ENCODE data around the gene GHRH. TPM values are rescaled to one million over a fixed set of nuclear protein-coding genes. Genes with fewer than 3 reads are reported as not detected.

The GHRH gene
- total RNA-seq, 1 donor from 2014 or later, result not detected

- no peak overlapping the region for H3K27ac Mint-ChIP-seq
- peaks cover 4% of the 10 kb centered on the region for H3K27me3 Mint-ChIP-seq (ENCODE audit: insufficient read depth)
- no peaks in the 10 kb centered on the region for H3K4me1 Mint-ChIP-seq (ENCODE audit: low read depth)
- H3K9me3 Mint-ChIP-seq, result no peaks in the 10 kb centered on the region
- DNase-seq (ENCODE audit: low spot score), result no peak
- H3K36me3 Mint-ChIP-seq (ENCODE audit: low read depth), result peaks cover 2% of the 10 kb centered on the region
- H3K4me3 Mint-ChIP-seq, result no peak overlapping the region
- intact Hi-C loops (cut with micrococcal nuclease), result no loop called here
Observed at GRCh38 chr20:37251825-37252477, 9.7 kb downstream of the GHRH start.

GRCh38 chr20:37249304-37249703, 12.3 kb downstream of the GHRH start:
- Mint-ChIP-seq H3K4me3 (no peak overlapping the region), H3K4me1 (ENCODE audit: low read depth) (no peaks in the 10 kb centered on the region), H3K9me3 (no peaks in the 10 kb centered on the region), H3K27me3 (ENCODE audit: insufficient read depth) (no peaks in the 10 kb centered on the region), H3K27ac (no peak overlapping the region), H3K36me3 (ENCODE audit: low read depth) (peaks cover 2% of the 10 kb centered on the region)
- no peak for DNase-seq (ENCODE audit: low spot score)
- intact Hi-C loops (cut with micrococcal nuclease), result no loop called here

- Mint-ChIP-seq H3K4me1 (ENCODE audit: low read depth) (no peaks in the 10 kb centered on the region), H3K9me3 (no peaks in the 10 kb centered on the region), H3K27me3 (ENCODE audit: insufficient read depth) (no peaks in the 10 kb centered on the region), H3K27ac (no peak overlapping the region), H3K36me3 (ENCODE audit: low read depth) (peaks cover 9% of the 10 kb centered on the region), H3K4me3 (no peak overlapping the region)
- intact Hi-C loops (cut with micrococcal nuclease), result no loop called here
- DNase-seq (ENCODE audit: low spot score), result no peak
Observed at GRCh38 chr20:37247547-37247946, 14.1 kb downstream of the GHRH start.

- Mint-ChIP-seq H3K36me3 (ENCODE audit: low read depth) (peaks cover 15% of the 10 kb centered on the region), H3K4me3 (no peak overlapping the region), H3K4me1 (ENCODE audit: low read depth) (no peaks in the 10 kb centered on the region), H3K9me3 (no peaks in the 10 kb centered on the region), H3K27ac (no peak overlapping the region), H3K27me3 (ENCODE audit: insufficient read depth) (no peaks in the 10 kb centered on the region)
- DNase-seq (ENCODE audit: low spot score), result no peak
- intact Hi-C loops (cut with micrococcal nuclease), result no loop called here
Observed at GRCh38 chr20:37246736-37247135, 14.9 kb downstream of the GHRH start.

GRCh38 chr20:37245216-37246150, 16.1 kb downstream of the GHRH start:
- Mint-ChIP-seq H3K9me3 (no peaks in the 10 kb centered on the region), H3K36me3 (ENCODE audit: low read depth) (peaks cover 22% of the 10 kb centered on the region), H3K27ac (no peak overlapping the region), H3K27me3 (ENCODE audit: insufficient read depth) (no peaks in the 10 kb centered on the region), H3K4me1 (ENCODE audit: low read depth) (no peaks in the 10 kb centered on the region), H3K4me3 (no peak overlapping the region)
- no peak for DNase-seq (ENCODE audit: low spot score)
- intact Hi-C loops (cut with micrococcal nuclease), result no loop called here

- H3K4me3 Mint-ChIP-seq, result no peak overlapping the region
Observed at GRCh38 chr20:37244572-37244957, 17.0 kb downstream of the GHRH start.

GRCh38 chr20:37243937-37244571, 17.6 kb downstream of the GHRH start:
- DNase-seq (ENCODE audit: low spot score), result no peak
- Mint-ChIP-seq H3K36me3 (ENCODE audit: low read depth) (peaks cover 33% of the 10 kb centered on the region), H3K4me1 (ENCODE audit: low read depth) (no peaks in the 10 kb centered on the region), H3K27ac (no peak overlapping the region), H3K27me3 (ENCODE audit: insufficient read depth) (no peaks in the 10 kb centered on the region), H3K9me3 (no peaks in the 10 kb centered on the region), H3K4me3 (no peak overlapping the region)
- intact Hi-C loops (cut with micrococcal nuclease), result no loop called here

More at GRCh38 chr20:37244572-37244957, 17.0 kb downstream of the GHRH start:
- Mint-ChIP-seq H3K36me3 (ENCODE audit: low read depth) (peaks cover 29% of the 10 kb centered on the region), H3K27ac (no peak overlapping the region), H3K9me3 (no peaks in the 10 kb centered on the region), H3K27me3 (ENCODE audit: insufficient read depth) (no peaks in the 10 kb centered on the region), H3K4me1 (ENCODE audit: low read depth) (no peaks in the 10 kb centered on the region)
- DNase-seq (ENCODE audit: low spot score), result no peak
- intact Hi-C loops (cut with micrococcal nuclease), result no loop called here

- Mint-ChIP-seq H3K4me3 (no peak overlapping the region), H3K4me1 (ENCODE audit: low read depth) (no peaks in the 10 kb centered on the region), H3K9me3 (no peaks in the 10 kb centered on the region), H3K36me3 (ENCODE audit: low read depth) (peaks cover 41% of the 10 kb centered on the region), H3K27ac (no peak overlapping the region), H3K27me3 (ENCODE audit: insufficient read depth) (no peaks in the 10 kb centered on the region)
- intact Hi-C loops (cut with micrococcal nuclease), result no loop called here
- no peak for DNase-seq (ENCODE audit: low spot score)
Observed at GRCh38 chr20:37243076-37243936, 18.3 kb downstream of the GHRH start.

- Mint-ChIP-seq H3K36me3 (ENCODE audit: low read depth) (peaks cover 44% of the 10 kb centered on the region), H3K27ac (no peak overlapping the region), H3K4me1 (ENCODE audit: low read depth) (no peaks in the 10 kb centered on the region), H3K4me3 (no peak overlapping the region), H3K27me3 (ENCODE audit: insufficient read depth) (no peaks in the 10 kb centered on the region), H3K9me3 (no peaks in the 10 kb centered on the region)
- DNase-seq (ENCODE audit: low spot score), result no peak
- intact Hi-C loops (cut with micrococcal nuclease), result no loop called here
Observed at GRCh38 chr20:37242503-37242902, 19.1 kb downstream of the GHRH start.

- no peak for DNase-seq (ENCODE audit: low spot score)
- H3K36me3 Mint-ChIP-seq (ENCODE audit: low read depth), result peaks cover 54% of the 10 kb centered on the region
- H3K27me3 Mint-ChIP-seq (ENCODE audit: insufficient read depth), result no peaks in the 10 kb centered on the region
- no peak overlapping the region for H3K27ac Mint-ChIP-seq
- intact Hi-C loops (cut with micrococcal nuclease), result no loop called here
- no peaks in the 10 kb centered on the region for H3K4me1 Mint-ChIP-seq (ENCODE audit: low read depth)
- H3K4me3 Mint-ChIP-seq, result no peak overlapping the region
- H3K9me3 Mint-ChIP-seq, result no peaks in the 10 kb centered on the region
Observed at GRCh38 chr20:37240337-37241067, 21.1 kb downstream of the GHRH start.

- Mint-ChIP-seq H3K27me3 (ENCODE audit: insufficient read depth) (no peaks in the 10 kb centered on the region), H3K4me1 (ENCODE audit: low read depth) (no peaks in the 10 kb centered on the region), H3K9me3 (no peaks in the 10 kb centered on the region), H3K36me3 (ENCODE audit: low read depth) (peaks cover 65% of the 10 kb centered on the region), H3K27ac (no peak overlapping the region), H3K4me3 (no peak overlapping the region)
- DNase-seq (ENCODE audit: low spot score), result no peak
- intact Hi-C loops (cut with micrococcal nuclease), result no loop called here
Observed at GRCh38 chr20:37238935-37239451, 22.6 kb downstream of the GHRH start.

GRCh38 chr20:37238426-37238825, 23.2 kb downstream of the GHRH start:
- H3K4me1 Mint-ChIP-seq (ENCODE audit: low read depth), result no peaks in the 10 kb centered on the region
- intact Hi-C loops (cut with micrococcal nuclease), result no loop called here
- H3K27me3 Mint-ChIP-seq (ENCODE audit: insufficient read depth), result no peaks in the 10 kb centered on the region
- no peak overlapping the region for H3K4me3 Mint-ChIP-seq
- H3K9me3 Mint-ChIP-seq, result no peaks in the 10 kb centered on the region
- peaks cover 65% of the 10 kb centered on the region for H3K36me3 Mint-ChIP-seq (ENCODE audit: low read depth)
- no peak for DNase-seq (ENCODE audit: low spot score)
- H3K27ac Mint-ChIP-seq, result no peak overlapping the region
